Liver (tissue), 9 donors: ENCODE measurements around the gene GARIN5A. TPM values are rescaled to one million over a fixed set of nuclear protein-coding genes. Genes with fewer than 3 reads are reported as not detected.

Experiments
- DNase-seq: peaks from one replicate; pipeline ENCODE4 v3.0.0-alpha.2; 2017; ENCODE audit warnings: low spot score
- H3K27ac ChIP-seq, 2 donors: one replicate each; pipeline ENCODE4 v1.7.0; 2013; ENCODE audit warnings: inconsistent platforms in 2 of 2, low read length in 2 of 2, control low read depth in 1 of 2, low read depth in 1 of 2, mild to moderate bottlenecking in 1 of 2
- H3K27me3 ChIP-seq, 4 donors: one replicate each; pipeline versions ENCODE4 v1.6.1 to v1.7.0; 2013; ENCODE audit warnings: low read length in 3 of 4, inconsistent platforms in 1 of 4, mild to moderate bottlenecking in 1 of 4, moderate library complexity in 1 of 4; ENCODE audit not compliant: control insufficient read depth in 4 of 4, insufficient read depth in 4 of 4
- H3K36me3 ChIP-seq, 4 donors: one replicate each; pipeline versions ENCODE4 v1.6.1 to v1.7.0; 2013; ENCODE audit warnings: low read length in 3 of 4, mild to moderate bottlenecking in 3 of 4, low read depth in 1 of 4, moderate library complexity in 1 of 4; ENCODE audit not compliant: control insufficient read depth in 4 of 4, insufficient read depth in 3 of 4
- H3K4me1 ChIP-seq, 4 donors: one replicate each; pipeline versions ENCODE4 v1.6.1 to v1.7.0; 2013; ENCODE audit warnings: low read length in 3 of 4, mild to moderate bottlenecking in 3 of 4, moderate library complexity in 1 of 4; ENCODE audit not compliant: control insufficient read depth in 4 of 4, insufficient read depth in 4 of 4
- H3K4me3 ChIP-seq, 3 donors: one replicate each; pipeline versions ENCODE4 v1.6.1 to v1.7.0; 2013; ENCODE audit warnings: low read length in 3 of 3, control low read depth in 1 of 3, low read depth in 1 of 3, mild to moderate bottlenecking in 1 of 3
- H3K9ac ChIP-seq, 2 donors: one replicate each; pipeline ENCODE4 v1.7.0; 2013; ENCODE audit warnings: low read length in 2 of 2, mild to moderate bottlenecking in 2 of 2, moderate library complexity in 2 of 2, control low read depth in 1 of 2, low read depth in 1 of 2
- H3K9me3 ChIP-seq, 4 donors: one replicate each; pipeline versions ENCODE4 v1.6.1 to v1.7.0; 2013; ENCODE audit warnings: low read length in 3 of 4; ENCODE audit not compliant: control insufficient read depth in 4 of 4
- EGR1 ChIP-seq, 2 donors: IDR thresholded peaks; 2 replicates each; pipeline ENCODE4 v1.6.1; 2016 to 2018; ENCODE audit warnings: antibody characterized with exemption in 2 of 2, low read depth in 2 of 2
- FOXA1 ChIP-seq: IDR thresholded peaks from 2 replicates; pipeline ENCODE4 v1.6.1; 2016; ENCODE audit warnings: antibody characterized with exemption
- FOXA2 ChIP-seq: IDR thresholded peaks from 2 replicates; pipeline ENCODE4 v1.6.1; 2016; ENCODE audit warnings: antibody characterized with exemption
- HNF4G ChIP-seq: IDR thresholded peaks from 2 replicates; pipeline ENCODE4 v1.6.1; 2016; ENCODE audit warnings: antibody characterized with exemption
- JUND ChIP-seq, 2 donors: IDR thresholded peaks; 2 replicates each; pipeline ENCODE4 v1.6.1; 2016; ENCODE audit warnings: antibody characterized with exemption in 2 of 2
- MAX ChIP-seq: IDR thresholded peaks from 2 replicates; pipeline ENCODE4 v1.6.1; 2016; ENCODE audit warnings: antibody characterized with exemption
- RAD21 ChIP-seq, 2 donors: IDR thresholded peaks; 2 replicates each; pipeline ENCODE4 v1.6.1; 2016; ENCODE audit warnings: antibody characterized with exemption in 2 of 2, mild to moderate bottlenecking in 2 of 2
- REST ChIP-seq: IDR thresholded peaks from 2 replicates; pipeline ENCODE4 v1.6.1; 2016; ENCODE audit warnings: antibody characterized with exemption, mild to moderate bottlenecking
- TAF1 ChIP-seq: conservative IDR thresholded peaks from 2 replicates; pipeline ENCODE4 v1.6.1; 2016; ENCODE audit warnings: antibody characterized with exemption, mild to moderate bottlenecking
- YY1 ChIP-seq: IDR thresholded peaks from 2 replicates; pipeline ENCODE4 v1.6.1; 2016; ENCODE audit warnings: antibody characterized with exemption, mild to moderate bottlenecking
- ZBTB33 ChIP-seq: IDR thresholded peaks from 2 replicates; pipeline ENCODE4 v1.6.1; 2016; ENCODE audit warnings: antibody characterized with exemption
- WGBS: extraction: QIAGEN DNeasy Blood & Tissue Kit; methylation state at CpG from one replicate; pipeline ENCODE4 v1.1.7; 2013; 5-methylcytosine and 5-hydroxymethylcytosine counted together
- polyA plus RNA-seq, 2 donors: library from polyadenylated mRNA; stranded (reverse) in 1 of 2; unstranded in 1 of 2; fragments of 200-250 nt in 1 of 2; fragments of >200 nt in 1 of 2; fragmentation: Nextera tagmentation in 1 of 2; extraction: Ambion mirVana in 1 of 2; gene quantifications; one replicate each; pipeline versions ENCODE4 v1.2.1 to v1.2.3, GENCODE V29; 2013 to 2015
- total RNA-seq, 2 donors: library from RNA; depleted of rRNA; stranded (reverse); fragments of >200 nt; gene quantifications; one replicate each; pipeline ENCODE4 v1.2.3, GENCODE V29; 2014
- TF ChIP-seq, protein P1 (sequence below): IDR thresholded peaks from 2 replicates; pipeline ENCODE4 v1.6.1; 2016; ENCODE audit warnings: antibody characterized with exemption
- donor health status: healthy.
- donor health status: healthy.
- donor health status: healthy.
- donor health status: healthy.
- donor health status: healthy.

The GARIN5A gene
- total and polyA plus RNA-seq, 4 donors = 0.42 to 1.7 (median 1.1) TPM

DNA sequence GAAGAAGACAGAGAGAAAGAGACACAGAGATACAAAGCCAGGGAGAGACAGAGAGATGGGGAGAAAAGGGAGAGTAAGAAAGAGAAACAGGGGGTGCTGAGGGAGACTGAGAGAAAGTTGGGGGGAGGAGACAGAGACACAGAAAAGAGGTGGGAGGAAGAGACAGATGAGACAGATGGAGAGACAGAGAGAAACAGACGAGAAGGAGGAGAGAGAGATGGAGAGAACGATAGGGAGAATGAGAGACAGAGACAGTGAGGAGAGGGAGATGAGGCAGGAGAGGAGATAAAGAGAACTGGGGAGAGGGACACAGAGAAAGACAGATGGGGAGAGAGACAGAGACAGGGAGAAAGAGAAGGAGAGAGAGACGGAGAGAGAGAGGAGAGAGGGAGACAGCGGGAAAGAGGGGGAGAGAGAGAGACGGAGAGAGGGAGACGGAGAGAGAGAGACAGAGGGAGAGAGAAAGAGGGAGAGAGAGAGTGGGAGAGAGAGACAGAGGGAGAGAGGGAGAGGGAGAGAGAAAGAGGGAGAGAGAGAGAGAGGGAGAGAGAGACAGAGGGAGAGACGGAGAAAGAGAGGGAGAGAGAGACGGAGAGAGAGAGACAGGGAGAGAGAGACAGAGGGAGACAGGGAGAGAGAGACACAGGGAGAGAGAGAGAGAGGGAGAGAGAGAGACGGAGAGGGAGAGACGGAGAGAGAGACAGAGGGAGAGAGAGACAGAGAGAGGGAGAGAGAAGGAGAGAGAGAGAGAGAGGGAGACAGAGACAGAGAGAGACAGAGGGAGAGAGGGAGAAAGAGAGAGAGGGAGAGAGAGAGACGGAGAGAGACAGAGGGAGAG is 21.8 kb upstream of the GARIN5A start:
- H3K4me1 ChIP-seq = no peaks in the 10 kb centered on the region
- no peak overlapping the region for H3K27ac ChIP-seq
- WGBS = 85% methylated on average over 11 of the region's 11 CpGs
- H3K4me3 ChIP-seq = no peak overlapping the region
- H3K27me3 ChIP-seq = no peaks in the 10 kb centered on the region
- no peaks in the 10 kb centered on the region for H3K36me3 ChIP-seq
- DNase-seq = no peak
- TF ChIP-seq ZBTB33 (no peak), EGR1 (IDR thresholded peaks at IDR 0.05; ENCODE audit: low read depth in 2 of 2) (no peak), MAX (no peak), REST (no peak), RAD21 (IDR thresholded peaks at IDR 0.05) (no peak), YY1 (no peak)
- TF ChIP-seq, protein P1, sequence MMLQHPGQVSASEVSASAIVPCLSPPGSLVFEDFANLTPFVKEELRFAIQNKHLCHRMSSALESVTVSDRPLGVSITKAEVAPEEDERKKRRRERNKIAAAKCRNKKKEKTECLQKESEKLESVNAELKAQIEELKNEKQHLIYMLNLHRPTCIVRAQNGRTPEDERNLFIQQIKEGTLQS = no peak
- H3K9ac ChIP-seq = no peak overlapping the region
- H3K9me3 ChIP-seq = no peaks in the 10 kb centered on the region

GRCh38 chr19:50497022-50497405 is 20.4 kb upstream of the GARIN5A start:
- WGBS = 84% methylated on average over 8 of the region's 8 CpGs
- TF ChIP-seq FOXA2 (no peak), TAF1 (no peak), FOXA1 (no peak), YY1 (no peak), HNF4G (no peak), ZBTB33 (no peak), RAD21 (IDR thresholded peaks at IDR 0.05) (no peak), MAX (no peak), JUND (IDR thresholded peaks at IDR 0.05) (no peak)
- no peaks in the 10 kb centered on the region for H3K4me1 ChIP-seq
- H3K27me3 ChIP-seq = no peaks in the 10 kb centered on the region
- DNase-seq = no peak
- H3K9me3 ChIP-seq = no peaks in the 10 kb centered on the region
- H3K36me3 ChIP-seq = no peaks in the 10 kb centered on the region
- no peak overlapping the region for H3K27ac ChIP-seq
- no peak overlapping the region for H3K4me3 ChIP-seq
- no peak overlapping the region for H3K9ac ChIP-seq
